EH (cell line): ENCODE results near the gene LEFTY2.
"Not testable (repeated sequence)": the region's sequence is repeated elsewhere in the genome, so short reads cannot be mapped to it uniquely, and the experiment has no call there.

Experiments
- DNase-seq: peaks from one replicate; pipeline ENCODE4 v3.0.0-alpha.2; 2015; ENCODE audit warnings: low read depth

Gene LEFTY2

GRCh38 chr1:225953315-225953714 lies 12.3 kb upstream of the LEFTY2 start:
- DNase-seq: no peak

- no peak for DNase-seq
Observed at GRCh38 chr1:225950905-225951497, 10.0 kb upstream of the LEFTY2 start.

GRCh38 chr1:225949041-225949440 lies 8.0 kb upstream of the LEFTY2 start:
- DNase-seq: no peak

GRCh38 chr1:225946803-225947202 lies 5.8 kb upstream of the LEFTY2 start:
- no peak for DNase-seq

GRCh38 chr1:225946082-225946620 lies 5.1 kb upstream of the LEFTY2 start:
- DNase-seq: no peak

GRCh38 chr1:225945564-225945963 lies 4.5 kb upstream of the LEFTY2 start:
- DNase-seq: no peak

GRCh38 chr1:225944951-225945350 lies 3.9 kb upstream of the LEFTY2 start:
- DNase-seq: no peak

GRCh38 chr1:225944387-225944786 lies 3.4 kb upstream of the LEFTY2 start:
- no peak for DNase-seq

- DNase-seq: no peak
Observed at GRCh38 chr1:225943582-225943981, 2.6 kb upstream of the LEFTY2 start.

- no peak for DNase-seq
Observed at GRCh38 chr1:225942574-225942973, 1.6 kb upstream of the LEFTY2 start.

- no peak for DNase-seq
Observed at GRCh38 chr1:225941942-225942222, 862 bp upstream of the LEFTY2 start.

GRCh38 chr1:225940385-225941151 lies 452 bp downstream of the LEFTY2 start:
- no peak for DNase-seq

- DNase-seq: not testable (repeated sequence)
Observed at GRCh38 chr1:225939939-225940310, 1.1 kb downstream of the LEFTY2 start.

GRCh38 chr1:225939097-225939938 lies 1.7 kb downstream of the LEFTY2 start:
- not testable (repeated sequence) for DNase-seq

GRCh38 chr1:225937048-225937968 lies 3.7 kb downstream of the LEFTY2 start:
- DNase-seq: no peak

- DNase-seq: no peak
Observed at GRCh38 chr1:225936523-225936922, 4.5 kb downstream of the LEFTY2 start.

- peak; percentile 58 for DNase-seq
Observed at GRCh38 chr1:225936086-225936485, 4.9 kb downstream of the LEFTY2 start.

GRCh38 chr1:225934711-225935110 lies 6.3 kb downstream of the LEFTY2 start:
- no peak for DNase-seq

GRCh38 chr1:225933072-225933471 lies 7.9 kb downstream of the LEFTY2 start:
- DNase-seq: peak; percentile 75

GRCh38 chr1:225931270-225932136 lies 9.5 kb downstream of the LEFTY2 start:
- no peak for DNase-seq

GRCh38 chr1:225930566-225930965 lies 10.5 kb downstream of the LEFTY2 start:
- no peak for DNase-seq
